ENCODE measurements around the gene MECP2.

GRCh38 chrX:153999359-154000037 is 98.0 kb downstream of the MECP2 start:
- TF ChIP-seq, protein P1, sequence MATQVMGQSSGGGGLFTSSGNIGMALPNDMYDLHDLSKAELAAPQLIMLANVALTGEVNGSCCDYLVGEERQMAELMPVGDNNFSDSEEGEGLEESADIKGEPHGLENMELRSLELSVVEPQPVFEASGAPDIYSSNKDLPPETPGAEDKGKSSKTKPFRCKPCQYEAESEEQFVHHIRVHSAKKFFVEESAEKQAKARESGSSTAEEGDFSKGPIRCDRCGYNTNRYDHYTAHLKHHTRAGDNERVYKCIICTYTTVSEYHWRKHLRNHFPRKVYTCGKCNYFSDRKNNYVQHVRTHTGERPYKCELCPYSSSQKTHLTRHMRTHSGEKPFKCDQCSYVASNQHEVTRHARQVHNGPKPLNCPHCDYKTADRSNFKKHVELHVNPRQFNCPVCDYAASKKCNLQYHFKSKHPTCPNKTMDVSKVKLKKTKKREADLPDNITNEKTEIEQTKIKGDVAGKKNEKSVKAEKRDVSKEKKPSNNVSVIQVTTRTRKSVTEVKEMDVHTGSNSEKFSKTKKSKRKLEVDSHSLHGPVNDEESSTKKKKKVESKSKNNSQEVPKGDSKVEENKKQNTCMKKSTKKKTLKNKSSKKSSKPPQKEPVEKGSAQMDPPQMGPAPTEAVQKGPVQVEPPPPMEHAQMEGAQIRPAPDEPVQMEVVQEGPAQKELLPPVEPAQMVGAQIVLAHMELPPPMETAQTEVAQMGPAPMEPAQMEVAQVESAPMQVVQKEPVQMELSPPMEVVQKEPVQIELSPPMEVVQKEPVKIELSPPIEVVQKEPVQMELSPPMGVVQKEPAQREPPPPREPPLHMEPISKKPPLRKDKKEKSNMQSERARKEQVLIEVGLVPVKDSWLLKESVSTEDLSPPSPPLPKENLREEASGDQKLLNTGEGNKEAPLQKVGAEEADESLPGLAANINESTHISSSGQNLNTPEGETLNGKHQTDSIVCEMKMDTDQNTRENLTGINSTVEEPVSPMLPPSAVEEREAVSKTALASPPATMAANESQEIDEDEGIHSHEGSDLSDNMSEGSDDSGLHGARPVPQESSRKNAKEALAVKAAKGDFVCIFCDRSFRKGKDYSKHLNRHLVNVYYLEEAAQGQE (IDR thresholded peaks at IDR 0.05; ENCODE audit: insufficient read depth in 1 of 2, low read depth in 2 of 2, low read length in 2 of 2), result no peak
- TF ChIP-seq POLR2AphosphoS5 (IDR thresholded peaks at IDR 0.05; ENCODE audit: low read depth, low read length) (no peak), SIN3A (IDR thresholded peaks at IDR 0.05; ENCODE audit: borderline replicate concordance, insufficient read depth, low read length) (no peak), TAF1 (IDR thresholded peaks at IDR 0.05; ENCODE audit: borderline replicate concordance, insufficient read depth, low read length) (no peak)

Data from PFSK-1 (cell line).